ENCODE results near the gene SLC25A40. TPM values are rescaled to one million over a fixed set of nuclear protein-coding genes. Genes with fewer than 3 reads are reported as not detected.

The SLC25A40 gene
- total and polyA plus RNA-seq, 2 of the 13 experiments (the other 11 are each of a cell fraction or from before 2014, with no cell fraction given): 12.9 to 13.6 TPM

- TF ChIP-seq YY1 (IDR thresholded peaks at IDR 0.05; ENCODE audit: insufficient read depth, insufficient replicate concordance, low read depth, low read length) (peak; percentile 59), MED1 (CRISPR knock-in tag; IDR thresholded peaks at IDR 0.05) (peak; percentile 61), KLF9 (CRISPR knock-in tag; IDR thresholded peaks at IDR 0.05; ENCODE audit: low read depth) (no peak), AGO1 (IDR thresholded peaks at IDR 0.05; ENCODE audit: low read depth, low read length, poor library complexity, severe bottlenecking) (peak; percentile 56), ZKSCAN1 (IDR thresholded peaks at IDR 0.05; ENCODE audit: low read length) (no peak), NFE2L1 (CRISPR knock-in tag; IDR thresholded peaks at IDR 0.05; ENCODE audit: borderline replicate concordance) (no peak), ZSCAN30 (CRISPR knock-in tag; IDR thresholded peaks at IDR 0.05) (0 out of 2 replicates have a peak, but pooled peaks have one; percentile 49), ZNF251 (CRISPR knock-in tag; IDR thresholded peaks at IDR 0.05) (no peak), RERE (CRISPR knock-in tag; IDR thresholded peaks at IDR 0.05; ENCODE audit: low read depth) (0 out of 2 replicates have a peak, but pooled peaks have one; percentile 55), ZNF512B (CRISPR knock-in tag; IDR thresholded peaks at IDR 0.05; ENCODE audit: borderline replicate concordance) (0 out of 2 replicates have a peak, but pooled peaks have one; percentile 24), ZFP1 (CRISPR knock-in tag; IDR thresholded peaks at IDR 0.05) (no peak), ZNF615 (CRISPR knock-in tag; IDR thresholded peaks at IDR 0.05; ENCODE audit: borderline replicate concordance) (0 out of 2 replicates have a peak, but pooled peaks have one; percentile 10), IRF9 (CRISPR knock-in tag; IDR thresholded peaks at IDR 0.05; ENCODE audit: borderline replicate concordance) (peak; percentile 88), ARID5B (CRISPR knock-in tag; IDR thresholded peaks at IDR 0.05) (no peak; the same call in none of the 2 replicates), CHCHD3 (CRISPR knock-in tag; IDR thresholded peaks at IDR 0.05) (no peak)
These were observed at the start of gene SLC25A40, which contains the start of gene DBF4 (continued) for GRCh38 chr7:87876040-87876868.

All from HepG2 (cell line).